GM10266 (cell line): Measurements from ENCODE around the gene SEPTIN11.

Experiments
- DNase-seq: peaks from one replicate; pipeline ENCODE4 v3.0.0; 2012; ENCODE audit errors: extremely low spot score
- CTCF ChIP-seq: IDR thresholded peaks from 2 replicates; pipeline ENCODE4 v1.5.1; 2012; ENCODE audit warnings: mild to moderate bottlenecking, low read depth; ENCODE audit not compliant: control insufficient read depth, insufficient read depth; ENCODE audit errors: missing control alignments

SEPTIN11 gene

DNA sequence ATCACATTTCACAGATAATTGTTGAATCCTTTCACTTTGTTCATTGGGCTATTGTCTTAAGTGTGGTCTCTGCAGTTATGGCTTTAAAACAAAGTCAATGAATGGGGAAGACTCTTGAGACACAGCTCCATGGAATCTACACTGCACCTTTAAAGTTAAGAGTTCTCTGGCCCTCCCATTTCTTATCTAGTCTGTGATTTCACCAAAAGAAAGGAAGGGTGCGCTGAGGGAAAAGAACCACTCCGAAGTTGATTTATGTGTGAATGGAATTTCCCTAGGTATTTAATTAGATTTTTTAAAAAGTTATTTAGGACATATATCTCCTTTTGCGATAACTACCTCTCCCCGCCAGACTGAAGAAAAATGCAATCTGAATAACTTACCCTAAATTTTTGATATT is 2.5 kb downstream of the SEPTIN11 start:
- DNase-seq, result no peak
- no peak for TF ChIP-seq CTCF

- no peak for DNase-seq
- TF ChIP-seq CTCF, result no peak
These were observed 3.4 kb downstream of the SEPTIN11 start for GRCh38 chr4:76952656-76953582.

DNA sequence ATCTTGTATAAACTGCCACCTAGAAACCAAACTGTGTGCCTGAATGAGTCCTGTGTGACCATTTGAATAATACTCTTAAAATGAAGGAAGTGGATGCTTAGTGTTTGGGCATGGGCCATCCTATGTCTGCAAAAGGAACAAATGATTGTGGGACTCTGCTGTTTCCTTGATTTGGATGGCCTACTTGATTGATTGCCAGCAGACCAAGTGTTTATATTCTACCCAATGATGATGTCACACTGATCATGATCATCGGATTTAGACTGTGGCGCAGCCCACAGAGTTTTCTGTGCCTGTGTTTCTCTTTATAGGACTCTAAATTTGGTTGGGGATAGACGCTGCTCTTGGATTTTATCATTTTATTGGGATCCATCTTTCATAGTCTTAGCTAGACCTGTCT is 4.4 kb downstream of the SEPTIN11 start:
- no peak for TF ChIP-seq CTCF
- no peak for DNase-seq

GRCh38 chr4:76954489-76954888 is 4.9 kb downstream of the SEPTIN11 start:
- no peak for TF ChIP-seq CTCF
- no peak for DNase-seq

GRCh38 chr4:76955182-76955581 is 5.6 kb downstream of the SEPTIN11 start:
- TF ChIP-seq CTCF, result no peak
- DNase-seq, result no peak

- TF ChIP-seq CTCF, result no peak
- no peak for DNase-seq
These were observed 7.6 kb downstream of the SEPTIN11 start for GRCh38 chr4:76957004-76957738.

GRCh38 chr4:76958891-76959290 is 9.3 kb downstream of the SEPTIN11 start:
- TF ChIP-seq CTCF, result no peak
- no peak for DNase-seq
